Coronary artery (tissue), 2 donors: ENCODE measurements around the gene SSPN.

Source experiments
- DNase-seq: peaks from one replicate; pipeline ENCODE4 v3.0.0-alpha.2; 2017; ENCODE audit warnings: low spot score
- H3K27ac ChIP-seq, 2 donors: fragments of 200-600 bp; sonication (generic); one replicate each; pipeline ENCODE4 v1.5.1; 2016 to 2019
- H3K4me3 ChIP-seq: fragments of 200-600 bp; sonication (generic); 2 replicates; pipeline ENCODE4 v1.5.1; 2016; ENCODE audit warnings: mild to moderate bottlenecking, moderate library complexity
- CTCF ChIP-seq: fragments of 200-600 bp; sonication (generic); IDR thresholded peaks from one replicate; pipeline ENCODE4 v1.5.1; 2019; ENCODE audit warnings: antibody characterized with exemption

SSPN gene

GRCh38 chr12:26246483-26247164 is 51.3 kb downstream of the SSPN start:
- DNase-seq, result no peak
- H3K4me3 ChIP-seq, result no peak overlapping the region
- no peak for TF ChIP-seq CTCF
- no peak overlapping the region for H3K27ac ChIP-seq

GRCh38 chr12:26247873-26248272 is 52.5 kb downstream of the SSPN start:
- DNase-seq, result no peak
- Histone ChIP-seq H3K4me3 (no peak overlapping the region), H3K27ac (no peak overlapping the region)
- TF ChIP-seq CTCF, result no peak

GRCh38 chr12:26250801-26251200 is 55.4 kb downstream of the SSPN start:
- Histone ChIP-seq H3K27ac (no peak overlapping the region), H3K4me3 (no peak overlapping the region)
- no peak for TF ChIP-seq CTCF
- no peak for DNase-seq

- DNase-seq, result peak; percentile 79
- peak overlapping the region; percentile 18 to 47 for H3K27ac ChIP-seq
- TF ChIP-seq CTCF, result no peak
- H3K4me3 ChIP-seq, result no peak overlapping the region
Observed at GRCh38 chr12:26251600-26251999, 56.2 kb downstream of the SSPN start.

DNA sequence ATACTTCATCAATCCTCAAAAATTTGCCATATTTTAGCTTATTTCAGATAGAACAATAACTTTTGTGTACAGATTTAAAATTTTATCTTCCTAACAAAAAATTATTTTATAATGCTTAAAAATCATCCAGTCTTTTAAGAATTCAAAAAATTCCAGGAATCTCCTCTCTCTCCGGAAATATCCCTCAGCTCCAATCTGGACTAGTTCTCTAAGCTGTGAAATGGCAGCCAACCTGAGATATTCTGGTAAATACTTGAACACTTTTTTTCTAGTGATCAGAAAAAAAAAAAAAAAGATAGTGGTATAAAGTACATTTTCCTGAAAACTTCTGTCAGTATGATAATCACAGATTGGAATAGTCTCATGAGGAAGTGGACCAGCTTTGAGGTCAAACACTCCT is 57.6 kb downstream of the SSPN start:
- no peak overlapping the region for H3K27ac ChIP-seq
- no peak for DNase-seq
- no peak for TF ChIP-seq CTCF
- no peak overlapping the region for H3K4me3 ChIP-seq

DNA sequence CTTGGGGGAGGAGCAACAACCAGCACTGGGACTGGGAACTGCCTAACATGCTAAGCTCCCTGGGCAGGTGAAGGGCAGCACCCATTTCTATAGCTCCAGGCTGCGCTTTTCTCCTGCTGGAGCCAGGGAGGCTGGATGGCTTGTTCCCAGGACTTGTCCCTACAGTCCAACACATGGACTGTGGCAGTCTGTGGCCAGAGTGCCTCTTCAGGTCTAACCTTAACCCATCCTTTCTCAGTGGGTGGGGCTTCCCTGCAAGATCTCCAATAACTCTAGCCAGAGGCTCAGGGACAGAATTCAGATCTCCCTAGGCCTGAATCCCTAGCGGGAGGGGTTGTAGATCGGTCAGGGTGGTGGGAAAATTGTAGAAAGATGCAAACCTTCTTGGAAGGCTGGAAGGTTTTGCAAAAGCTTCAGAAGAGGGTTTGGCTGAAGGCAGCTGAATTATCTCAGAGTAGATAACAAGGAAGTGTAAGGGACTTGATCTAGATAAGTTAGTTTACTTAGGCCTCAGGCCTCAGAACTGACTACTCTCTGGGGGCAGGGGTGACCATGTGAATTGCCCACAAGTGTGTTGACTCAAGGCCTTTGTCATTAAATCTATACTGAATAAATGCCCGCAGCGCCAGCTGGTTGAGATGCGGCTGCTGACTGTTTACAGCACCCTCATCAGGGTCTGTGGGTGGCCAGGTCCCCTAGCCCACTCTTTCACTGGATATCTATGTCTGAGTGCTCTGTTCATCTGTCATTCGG is 60.7 kb downstream of the SSPN start:
- Histone ChIP-seq H3K27ac (no peak overlapping the region), H3K4me3 (no peak overlapping the region)
- no peak for TF ChIP-seq CTCF
- no peak for DNase-seq
